Measurements from ENCODE around the gene JAK1. TPM values are rescaled to one million over a fixed set of nuclear protein-coding genes. Genes with fewer than 3 reads are reported as not detected.

The JAK1 gene
- total RNA-seq, 4 donors from 2014 or later = 121 to 241 (median 165) TPM

GRCh38 chr1:64814427-64814826 is 151.9 kb downstream of the JAK1 start:
- no peaks in the 10 kb centered on the region for H3K27me3 ChIP-seq
- no peak overlapping the region for H3K4me3 ChIP-seq
- in situ Hi-C loops (cut with MboI; ENCODE audit: low sequenced_read_pairs in 4 of 4) (loop anchor here in 2 of 4 donors (10.0 kb wide), 2 partner anchors 120 to 550 kb away; no protein-coding TSS in a partner anchor), intact Hi-C loops (cut with DNase I; ENCODE audit: low total_unique reads) (no loop called here)
- no peaks in the 10 kb centered on the region for H3K9me3 ChIP-seq
- H3K27ac ChIP-seq = no peak overlapping the region
- DNase-seq = no peak
- no peak for TF ChIP-seq POLR2A (IDR thresholded peaks at IDR 0.05)
- TF ChIP-seq CTCF (IDR thresholded peaks at IDR 0.05 in 4 of 5, conservative IDR thresholded peaks at IDR 0.05 in 1 of 5) = no peak
- no peaks in the 10 kb centered on the region for H3K4me1 ChIP-seq
- no peak for ATAC-seq
- H3K36me3 ChIP-seq = peaks cover 3 to 7% of the 10 kb centered on the region in 2 donors

- Histone ChIP-seq H3K27ac (no peak overlapping the region), H3K9me3 (no peaks in the 10 kb centered on the region), H3K4me1 (peaks cover 0 to 6% of the 10 kb centered on the region in 2 donors), H3K4me3 (no peak overlapping the region), H3K27me3 (no peaks in the 10 kb centered on the region), H3K36me3 (peaks cover 3 to 7% of the 10 kb centered on the region in 2 donors)
- intact Hi-C loops (cut with DNase I; ENCODE audit: low total_unique reads) (no loop called here), in situ Hi-C loops (cut with MboI; ENCODE audit: low sequenced_read_pairs in 4 of 4) (loop anchor here in 2 of 4 donors (10.0 kb wide), 2 partner anchors 116 to 546 kb away; no protein-coding TSS in a partner anchor)
- ATAC-seq = no peak
- TF ChIP-seq POLR2A (IDR thresholded peaks at IDR 0.05) (no peak), CTCF (IDR thresholded peaks at IDR 0.05 in 4 of 5, conservative IDR thresholded peaks at IDR 0.05 in 1 of 5) (no peak)
- no peak for DNase-seq
These were observed 155.2 kb downstream of the JAK1 start for GRCh38 chr1:64811131-64811530.

GRCh38 chr1:64810001-64810400 is 156.3 kb downstream of the JAK1 start:
- in situ Hi-C loops (cut with MboI; ENCODE audit: low sequenced_read_pairs in 4 of 4) (loop anchor here in 2 of 4 donors (10.0 kb wide), 2 partner anchors 115 to 545 kb away; no protein-coding TSS in a partner anchor), intact Hi-C loops (cut with DNase I; ENCODE audit: low total_unique reads) (no loop called here)
- Histone ChIP-seq H3K27ac (no peak overlapping the region), H3K36me3 (peaks cover 3 to 4% of the 10 kb centered on the region in 2 donors), H3K4me1 (peaks cover 0 to 6% of the 10 kb centered on the region in 2 donors), H3K9me3 (no peaks in the 10 kb centered on the region), H3K4me3 (no peak overlapping the region), H3K27me3 (no peaks in the 10 kb centered on the region)
- ATAC-seq (no peak), DNase-seq (no peak)
- TF ChIP-seq POLR2A (IDR thresholded peaks at IDR 0.05) (no peak), CTCF (IDR thresholded peaks at IDR 0.05 in 4 of 5, conservative IDR thresholded peaks at IDR 0.05 in 1 of 5) (no peak)

- TF ChIP-seq CTCF (IDR thresholded peaks at IDR 0.05 in 4 of 5, conservative IDR thresholded peaks at IDR 0.05 in 1 of 5) (no peak), POLR2A (IDR thresholded peaks at IDR 0.05) (no peak)
- no peak for DNase-seq
- no peak overlapping the region for H3K27ac ChIP-seq
- ATAC-seq = no peak
- peaks cover 0 to 6% of the 10 kb centered on the region in 2 donors for H3K4me1 ChIP-seq
- intact Hi-C loops (cut with DNase I; ENCODE audit: low total_unique reads) (no loop called here), in situ Hi-C loops (cut with MboI; ENCODE audit: low sequenced_read_pairs in 4 of 4) (no loop called here)
- H3K27me3 ChIP-seq = no peaks in the 10 kb centered on the region
- H3K36me3 ChIP-seq = no peaks in the 10 kb centered on the region
- H3K9me3 ChIP-seq = no peaks in the 10 kb centered on the region
- no peak overlapping the region for H3K4me3 ChIP-seq
These were observed 157.0 kb downstream of the JAK1 start for GRCh38 chr1:64809309-64809708.

All from gastrocnemius medialis (tissue), 4 donors.